GM19035 (cell line): ENCODE data around the gene ATG13.

ENCODE experiments used
- ATAC-seq: cut with Tn5 transposase; IDR thresholded peaks from one replicate; pipeline ENCODE4 v1.9.1; 2021; ENCODE audit not compliant: unreplicated experiment

Gene ATG13

GRCh38 chr11:46604796-46605195 is 12.6 kb upstream of the ATG13 start:
- ATAC-seq: no peak

- no peak for ATAC-seq
Observed at GRCh38 chr11:46607516-46607915, 9.8 kb upstream of the ATG13 start.

- ATAC-seq: no peak
Observed at GRCh38 chr11:46609386-46609785, 8.0 kb upstream of the ATG13 start.

- no peak for ATAC-seq
Observed at GRCh38 chr11:46611526-46612304, 5.6 kb upstream of the ATG13 start.

GRCh38 chr11:46612326-46612725 is 5.0 kb upstream of the ATG13 start:
- no peak for ATAC-seq

- no peak for ATAC-seq
Observed at GRCh38 chr11:46615756-46616155, 1.6 kb upstream of the ATG13 start.

GRCh38 chr11:46616551-46617133 is 711 bp upstream of the ATG13 start:
- ATAC-seq: peak; percentile 2

GRCh38 chr11:46617972-46618314 is 590 bp downstream of the ATG13 start:
- ATAC-seq: no peak

GRCh38 chr11:46618837-46619236 is 1.5 kb downstream of the ATG13 start:
- no peak for ATAC-seq

- no peak for ATAC-seq
Observed at GRCh38 chr11:46625406-46625805, 8.1 kb downstream of the ATG13 start.

- ATAC-seq: no peak
Observed at GRCh38 chr11:46628961-46629360, 11.6 kb downstream of the ATG13 start.

GRCh38 chr11:46630237-46630636 is 12.9 kb downstream of the ATG13 start:
- no peak for ATAC-seq

- no peak for ATAC-seq
Observed at GRCh38 chr11:46631676-46632075, 14.3 kb downstream of the ATG13 start.

- ATAC-seq: no peak
Observed at GRCh38 chr11:46632502-46632901, 15.1 kb downstream of the ATG13 start.

- ATAC-seq: no peak
Observed at GRCh38 chr11:46633291-46634217, 16.2 kb downstream of the ATG13 start.

- ATAC-seq: no peak
Observed at GRCh38 chr11:46635557-46636139, 18.3 kb downstream of the ATG13 start.

GRCh38 chr11:46637546-46637945 is 20.2 kb downstream of the ATG13 start:
- no peak for ATAC-seq

- no peak for ATAC-seq
Observed at GRCh38 chr11:46639197-46639839, 22.0 kb downstream of the ATG13 start.

- ATAC-seq: no peak
Observed at GRCh38 chr11:46640036-46640788, 22.9 kb downstream of the ATG13 start.

- ATAC-seq: no peak
Observed at GRCh38 chr11:46641639-46642038, 24.3 kb downstream of the ATG13 start.
